GM23338 (cell line): Measurements from ENCODE around the gene ZSCAN25. TPM values are rescaled to one million over a fixed set of nuclear protein-coding genes. Genes with fewer than 3 reads are reported as not detected.

Experiments used
- ATAC-seq: fragments of 200-7000 bp; cut with Tn5 transposase; 3 replicates; pipeline ENCODE4 v1.9.1; 2020
- DNase-seq: peaks from one replicate; pipeline ENCODE4 v3.0.0-alpha.2; 2015; ENCODE audit warnings: low spot score
- H2AFZ ChIP-seq: fragments of 200-600 bp; sonication (generic); 2 replicates; pipeline ENCODE4 v1.8.0; 2016; ENCODE audit warnings: antibody characterized with exemption, mild to moderate bottlenecking, moderate library complexity
- H3F3A ChIP-seq: fragments of 200-600 bp; sonication (generic); replicated peaks from 2 replicates; pipeline ENCODE4 v1.8.0; 2017; ENCODE audit warnings: antibody characterized with exemption, mixed run types, low read depth
- H3K27ac ChIP-seq: fragments of 200-600 bp; sonication (generic); 2 replicates; pipeline ENCODE4 v1.6.1; 2016; ENCODE audit warnings: low read depth
- H3K27me3 ChIP-seq: fragments of 200-600 bp; sonication (generic); 2 replicates; pipeline ENCODE4 v1.8.0; 2016; ENCODE audit warnings: mild to moderate bottlenecking, mixed run types, moderate library complexity; ENCODE audit not compliant: insufficient read depth
- H3K36me3 ChIP-seq: fragments of 200-600 bp; sonication (generic); 2 replicates; pipeline ENCODE4 v1.8.0; 2016; ENCODE audit warnings: mild to moderate bottlenecking; ENCODE audit not compliant: insufficient read depth
- H3K4me1 ChIP-seq: fragments of 200-600 bp; sonication (generic); 2 replicates; pipeline ENCODE4 v1.8.0; 2016; ENCODE audit warnings: mild to moderate bottlenecking, moderate library complexity; ENCODE audit not compliant: insufficient read depth
- H3K4me2 ChIP-seq: fragments of 200-600 bp; sonication (generic); 2 replicates; pipeline ENCODE4 v1.7.1; 2017; ENCODE audit warnings: mixed run types
- H3K4me3 ChIP-seq: fragments of 200-600 bp; sonication (generic); 2 replicates; pipeline ENCODE4 v1.6.1; 2016; ENCODE audit warnings: mixed run types
- H3K79me2 ChIP-seq: fragments of 200-600 bp; sonication (generic); replicated peaks from 2 replicates; pipeline ENCODE4 v1.8.0; 2017; ENCODE audit warnings: mild to moderate bottlenecking; ENCODE audit not compliant: insufficient read depth
- H3K9me2 ChIP-seq: fragments of 200-600 bp; sonication (generic); 2 replicates; pipeline ENCODE4 v1.8.0; 2017; ENCODE audit not compliant: insufficient read depth
- H4K20me1 ChIP-seq: fragments of 200-600 bp; sonication (generic); replicated peaks from 2 replicates; pipeline ENCODE4 v1.8.0; 2017; ENCODE audit warnings: mild to moderate bottlenecking; ENCODE audit not compliant: insufficient read depth
- H3K27ac Mint-ChIP-seq: 2 replicates; pipeline ENCODE4 v1.8.0; 2020; ENCODE audit warnings: inconsistent platforms, mild to moderate bottlenecking, moderate library complexity, mixed read lengths
- H3K27me3 Mint-ChIP-seq: 3 replicates; pipeline ENCODE4 v1.8.0; 2022; ENCODE audit warnings: low read depth, mild to moderate bottlenecking, moderate library complexity, mixed read lengths, inconsistent platforms; ENCODE audit not compliant: insufficient read depth, poor library complexity
- H3K36me3 Mint-ChIP-seq: 3 replicates; pipeline ENCODE4 v1.8.0; 2021; ENCODE audit warnings: low read depth, mild to moderate bottlenecking, inconsistent platforms, moderate library complexity, mixed read lengths
- H3K4me1 Mint-ChIP-seq: 3 replicates; pipeline ENCODE4 v1.8.0; 2020; ENCODE audit warnings: mild to moderate bottlenecking, inconsistent platforms, mixed read lengths
- H3K4me3 Mint-ChIP-seq: 3 replicates; pipeline ENCODE4 v1.8.0; 2021; ENCODE audit warnings: moderate library complexity, mild to moderate bottlenecking, inconsistent platforms, mixed read lengths
- H3K9me3 Mint-ChIP-seq: 3 replicates; pipeline ENCODE4 v1.8.0; 2020; ENCODE audit warnings: moderate library complexity, mild to moderate bottlenecking, inconsistent platforms, mixed read lengths
- CREB1 ChIP-seq: fragments of 250-450 bp; sonication (Bioruptor Pico); IDR thresholded peaks from 2 replicates; pipeline ENCODE4 v1.5.0; 2020; ENCODE audit warnings: low read depth, mild to moderate bottlenecking, moderate library complexity
- ETS1 ChIP-seq: IDR thresholded peaks from 2 replicates; pipeline ENCODE4 v1.6.1; 2016; ENCODE audit warnings: antibody characterized with exemption
- EZH2 ChIP-seq: fragments of 200-600 bp; sonication (generic); IDR thresholded peaks from one replicate; pipeline ENCODE4 v1.8.0; 2017; ENCODE audit warnings: antibody characterized with exemption, mild to moderate bottlenecking, low read depth; ENCODE audit not compliant: unreplicated experiment
- EZH2phosphoT487 ChIP-seq: fragments of 200-600 bp; sonication (generic); IDR thresholded peaks from one replicate; pipeline ENCODE4 v1.8.1; 2018; ENCODE audit warnings: antibody characterized with exemption; ENCODE audit not compliant: unreplicated experiment
- JUNB ChIP-seq: IDR thresholded peaks from one replicate; pipeline ENCODE4 v1.6.1; 2016; ENCODE audit warnings: antibody characterized with exemption; ENCODE audit not compliant: unreplicated experiment
- NANOG ChIP-seq: IDR thresholded peaks from 2 replicates; pipeline ENCODE4 v1.6.1; 2016; ENCODE audit warnings: antibody characterized with exemption, borderline replicate concordance
- POLR2AphosphoS5 ChIP-seq: IDR thresholded peaks from 2 replicates; pipeline ENCODE4 v1.6.1; 2016; ENCODE audit warnings: antibody characterized with exemption, low read depth
- STAT1 ChIP-seq: IDR thresholded peaks from one replicate; pipeline ENCODE4 v1.6.1; 2016; ENCODE audit warnings: antibody characterized with exemption; ENCODE audit not compliant: unreplicated experiment
- ZNF114 ChIP-seq: fragments of 250-450 bp; sonication (Bioruptor Pico); IDR thresholded peaks from 2 replicates; pipeline ENCODE4 v1.5.0; 2020; ENCODE audit warnings: mild to moderate bottlenecking, moderate library complexity
- ZNF331 ChIP-seq: fragments of 250-450 bp; sonication (Bioruptor Pico); IDR thresholded peaks from 2 replicates; pipeline ENCODE4 v1.5.0; 2020; ENCODE audit warnings: low read depth, mild to moderate bottlenecking, moderate library complexity
- ZNF462 ChIP-seq: fragments of 250-450 bp; sonication (Bioruptor Pico); IDR thresholded peaks from 2 replicates; pipeline ENCODE4 v1.5.0; 2020; ENCODE audit warnings: mild to moderate bottlenecking, moderate library complexity
- polyA plus RNA-seq: library from polyadenylated mRNA; unstranded; fragments of >200 nt; fragmentation: Nextera tagmentation; extraction: Ambion mirVana; gene quantifications from 2 replicates; pipeline ENCODE4 v1.2.1, GENCODE V29; 2016
- total RNA-seq: library from RNA; depleted of rRNA; stranded (reverse); fragments of >200 nt; shearing (Covaris generic); gene quantifications from 2 replicates; pipeline ENCODE4 v1.2.3, GENCODE V29; 2014
- TF ChIP-seq, protein P1 (sequence below): IDR thresholded peaks from one replicate; pipeline ENCODE4 v1.6.1; 2018; ENCODE audit warnings: antibody characterized with exemption; ENCODE audit not compliant: unreplicated experiment
- TF ChIP-seq, protein P2 (sequence below), 2 experiments: fragments of 200-600 bp in 1 of 2; sonication (generic) in 1 of 2; conservative IDR thresholded peaks; 2 replicates each; pipeline versions ENCODE4 v1.5.1 to v1.6.1; 2016 to 2017; ENCODE audit warnings: antibody characterized with exemption in 2 of 2, low read depth in 2 of 2, mild to moderate bottlenecking in 2 of 2, moderate library complexity in 1 of 2

ZSCAN25 gene
- total and polyA plus RNA-seq, 2 experiments from 2014 or later: 4.8 to 17.5 TPM

GRCh38 chr7:99639267-99639666 lies 22.5 kb downstream of the ZSCAN25 start:
- no peaks in the 10 kb centered on the region for H3K27me3 ChIP-seq
- Mint-ChIP-seq H3K27me3 (peaks cover 5% of the 10 kb centered on the region), H3K27ac (peak overlapping the region; percentile 42), H3K36me3 (peaks cover 5% of the 10 kb centered on the region; the same call in 2 of the 3 replicates), H3K4me3 (no peak overlapping the region; the same call in 2 of the 3 replicates), H3K4me1 (peaks cover 22% of the 10 kb centered on the region), H3K9me3 (no peaks in the 10 kb centered on the region; the same call in 2 of the 3 replicates)
- H3F3A ChIP-seq: 0 out of 2 replicates have a peak, but pooled peaks cover 7% of the 10 kb centered on the region
- no peak overlapping the region for H3K27ac ChIP-seq
- H2AFZ ChIP-seq: no peak overlapping the region
- peaks cover 7% of the 10 kb centered on the region; the same call in 1 of the 2 replicates for H3K9me2 ChIP-seq
- TF ChIP-seq, protein P1, sequence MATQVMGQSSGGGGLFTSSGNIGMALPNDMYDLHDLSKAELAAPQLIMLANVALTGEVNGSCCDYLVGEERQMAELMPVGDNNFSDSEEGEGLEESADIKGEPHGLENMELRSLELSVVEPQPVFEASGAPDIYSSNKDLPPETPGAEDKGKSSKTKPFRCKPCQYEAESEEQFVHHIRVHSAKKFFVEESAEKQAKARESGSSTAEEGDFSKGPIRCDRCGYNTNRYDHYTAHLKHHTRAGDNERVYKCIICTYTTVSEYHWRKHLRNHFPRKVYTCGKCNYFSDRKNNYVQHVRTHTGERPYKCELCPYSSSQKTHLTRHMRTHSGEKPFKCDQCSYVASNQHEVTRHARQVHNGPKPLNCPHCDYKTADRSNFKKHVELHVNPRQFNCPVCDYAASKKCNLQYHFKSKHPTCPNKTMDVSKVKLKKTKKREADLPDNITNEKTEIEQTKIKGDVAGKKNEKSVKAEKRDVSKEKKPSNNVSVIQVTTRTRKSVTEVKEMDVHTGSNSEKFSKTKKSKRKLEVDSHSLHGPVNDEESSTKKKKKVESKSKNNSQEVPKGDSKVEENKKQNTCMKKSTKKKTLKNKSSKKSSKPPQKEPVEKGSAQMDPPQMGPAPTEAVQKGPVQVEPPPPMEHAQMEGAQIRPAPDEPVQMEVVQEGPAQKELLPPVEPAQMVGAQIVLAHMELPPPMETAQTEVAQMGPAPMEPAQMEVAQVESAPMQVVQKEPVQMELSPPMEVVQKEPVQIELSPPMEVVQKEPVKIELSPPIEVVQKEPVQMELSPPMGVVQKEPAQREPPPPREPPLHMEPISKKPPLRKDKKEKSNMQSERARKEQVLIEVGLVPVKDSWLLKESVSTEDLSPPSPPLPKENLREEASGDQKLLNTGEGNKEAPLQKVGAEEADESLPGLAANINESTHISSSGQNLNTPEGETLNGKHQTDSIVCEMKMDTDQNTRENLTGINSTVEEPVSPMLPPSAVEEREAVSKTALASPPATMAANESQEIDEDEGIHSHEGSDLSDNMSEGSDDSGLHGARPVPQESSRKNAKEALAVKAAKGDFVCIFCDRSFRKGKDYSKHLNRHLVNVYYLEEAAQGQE: no peak
- no peak for TF ChIP-seq CREB1 (CRISPR knock-in tag)
- TF ChIP-seq NANOG: no peak
- TF ChIP-seq STAT1: no peak
- TF ChIP-seq ZNF114: no peak
- no peak for TF ChIP-seq JUNB
- TF ChIP-seq ZNF462 (CRISPR knock-in tag): no peak
- no peak for TF ChIP-seq ZNF331 (CRISPR knock-in tag)
- TF ChIP-seq, protein P2, sequence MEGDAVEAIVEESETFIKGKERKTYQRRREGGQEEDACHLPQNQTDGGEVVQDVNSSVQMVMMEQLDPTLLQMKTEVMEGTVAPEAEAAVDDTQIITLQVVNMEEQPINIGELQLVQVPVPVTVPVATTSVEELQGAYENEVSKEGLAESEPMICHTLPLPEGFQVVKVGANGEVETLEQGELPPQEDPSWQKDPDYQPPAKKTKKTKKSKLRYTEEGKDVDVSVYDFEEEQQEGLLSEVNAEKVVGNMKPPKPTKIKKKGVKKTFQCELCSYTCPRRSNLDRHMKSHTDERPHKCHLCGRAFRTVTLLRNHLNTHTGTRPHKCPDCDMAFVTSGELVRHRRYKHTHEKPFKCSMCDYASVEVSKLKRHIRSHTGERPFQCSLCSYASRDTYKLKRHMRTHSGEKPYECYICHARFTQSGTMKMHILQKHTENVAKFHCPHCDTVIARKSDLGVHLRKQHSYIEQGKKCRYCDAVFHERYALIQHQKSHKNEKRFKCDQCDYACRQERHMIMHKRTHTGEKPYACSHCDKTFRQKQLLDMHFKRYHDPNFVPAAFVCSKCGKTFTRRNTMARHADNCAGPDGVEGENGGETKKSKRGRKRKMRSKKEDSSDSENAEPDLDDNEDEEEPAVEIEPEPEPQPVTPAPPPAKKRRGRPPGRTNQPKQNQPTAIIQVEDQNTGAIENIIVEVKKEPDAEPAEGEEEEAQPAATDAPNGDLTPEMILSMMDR (conservative IDR thresholded peaks at IDR 0.05; ENCODE audit: low read depth in 2 of 2): no peak
- TF ChIP-seq EZH2phosphoT487: no peak
- TF ChIP-seq ETS1: no peak
- no peak for TF ChIP-seq POLR2AphosphoS5
- no peak for TF ChIP-seq EZH2
- H3K4me2 ChIP-seq: peak overlapping the region; percentile 51
- H3K4me3 ChIP-seq: no peak overlapping the region
- peak; percentile 97 for ATAC-seq
- no peaks in the 10 kb centered on the region for H3K79me2 ChIP-seq
- peaks cover 11% of the 10 kb centered on the region for H3K4me1 ChIP-seq
- H4K20me1 ChIP-seq: peaks cover 2% of the 10 kb centered on the region; the same call in 1 of the 2 replicates
- peak; percentile 43 for DNase-seq
- no peaks in the 10 kb centered on the region for H3K36me3 ChIP-seq
